A549 (cell line): ENCODE measurements around the gene KDF1. TPM values are rescaled to one million over a fixed set of nuclear protein-coding genes. Genes with fewer than 3 reads are reported as not detected.

Source experiments
- ATAC-seq, 2 experiments: fragments of 200-7000 bp in 1 of 2; fragments of >200 bp in 1 of 2; cut with Nextera tagmentation in 1 of 2; cut with Tn5 transposase in 1 of 2; 3 replicates each; pipeline versions ENCODE4 v1.8.0 to v1.9.1; 2018 to 2020; ENCODE audit warnings: mild to moderate bottlenecking in 1 of 2, moderate library complexity in 1 of 2
- CTCF ChIA-PET: fragments of 300-600 bp; sonication (Branson Sonifier 250); formaldehyde crosslinking; extraction: SDS; loops from one replicate; lab custom pipeline; 2021; ENCODE audit warnings: antibody characterized with exemption, inconsistent platforms; lab: Yijun Ruan, JAX
- POLR2A ChIA-PET: fragments of 350-600 bp; formaldehyde crosslinking; extraction: SDS; loops from one replicate; lab custom pipeline; 2021; ENCODE audit warnings: antibody characterized with exemption, inconsistent platforms; lab: Yijun Ruan, JAX
- DNase-seq, 2 experiments: peaks; one replicate each; pipeline versions ENCODE4 v3.0.0 to v3.0.0-alpha.2; 2011 to 2016; ENCODE audit warnings: low read depth in 1 of 2, low spot score in 1 of 2
- FAIRE-seq: peaks from 2 replicates; lab custom pipeline; 2011; peaks lifted over from hg19 to GRCh38; lab: Jason Lieb, UNC
- H3K27ac ChIP-seq, 2 experiments: fragments of >200 bp; sonication (Bioruptor Twin); formaldehyde crosslinking; 3 replicates each; pipeline ENCODE4 v1.5.1; 2016 to 2017
- H3K4me1 ChIP-seq: fragments of >200 bp; sonication (Bioruptor Twin); formaldehyde crosslinking; 3 replicates; pipeline ENCODE4 v1.6.1; 2016
- H3K4me2 ChIP-seq: fragments of >200 bp; sonication (Bioruptor Twin); formaldehyde crosslinking; 3 replicates; pipeline ENCODE4 v1.6.1; 2016
- H3K4me3 ChIP-seq: fragments of >200 bp; sonication (Bioruptor Twin); formaldehyde crosslinking; 3 replicates; pipeline ENCODE4 v1.5.1; 2016
- H3K9me3 ChIP-seq: fragments of >200 bp; sonication (Bioruptor Twin); formaldehyde crosslinking; 3 replicates; pipeline ENCODE4 v1.6.1; 2016
- BHLHE40 ChIP-seq: IDR thresholded peaks from 2 replicates; pipeline ENCODE4 v1.6.1; 2012; ENCODE audit warnings: low read depth, low read length, inconsistent platforms
- CEBPB ChIP-seq, 2 experiments: fragments of >200 bp in 1 of 2; sonication (Bioruptor Twin) in 1 of 2; formaldehyde crosslinking in 1 of 2; IDR thresholded peaks; 2 replicates each; pipeline ENCODE4 v1.6.1; 2012 to 2016
- CTCF ChIP-seq: fragments of >200 bp; sonication (Bioruptor Twin); formaldehyde crosslinking; IDR thresholded peaks from 3 replicates; pipeline ENCODE4 v1.5.1; 2016
- FOSB ChIP-seq: fragments of 250-450 bp; sonication (Bioruptor Pico); IDR thresholded peaks from 2 replicates; pipeline ENCODE4 v1.5.0; 2020; ENCODE audit warnings: mild to moderate bottlenecking, moderate library complexity
- HOXA7 ChIP-seq: fragments of 250-450 bp; sonication (Bioruptor Pico); IDR thresholded peaks from 2 replicates; pipeline ENCODE4 v1.5.0; 2020; ENCODE audit warnings: mild to moderate bottlenecking, moderate library complexity
- MAFK ChIP-seq: fragments of 450-650 bp; IDR thresholded peaks from 2 replicates; pipeline ENCODE4 v1.6.1; 2014; ENCODE audit not compliant: partially characterized antibody
- MAX ChIP-seq: IDR thresholded peaks from 2 replicates; pipeline ENCODE4 v1.6.1; 2012
- PBX3 ChIP-seq: IDR thresholded peaks from 2 replicates; pipeline ENCODE4 v1.6.1; 2012
- PHF8 ChIP-seq: fragments of 200-600 bp; sonication (generic); IDR thresholded peaks from 2 replicates; pipeline ENCODE4 v1.6.1; 2016; ENCODE audit warnings: low read depth, mild to moderate bottlenecking, antibody characterized with exemption, moderate library complexity, borderline replicate concordance
- POLR2A ChIP-seq: IDR thresholded peaks from 2 replicates; pipeline ENCODE4 v1.6.1; 2012; ENCODE audit warnings: mild to moderate bottlenecking, low read length
- RAD21 ChIP-seq, 2 experiments: fragments of >200 bp in 1 of 2; sonication (Bioruptor Twin) in 1 of 2; formaldehyde crosslinking in 1 of 2; IDR thresholded peaks in 1 of 2; conservative IDR thresholded peaks in 1 of 2; 2 replicates in 1 of 2; 3 replicates in 1 of 2; pipeline ENCODE4 v1.6.1; 2012 to 2018; ENCODE audit warnings: inconsistent platforms in 1 of 2
- REST ChIP-seq: fragments of 200-600 bp; sonication (generic); IDR thresholded peaks from 2 replicates; pipeline ENCODE4 v1.6.1; 2016; ENCODE audit warnings: antibody characterized with exemption, mild to moderate bottlenecking, moderate library complexity
- SMC3 ChIP-seq: fragments of >200 bp; sonication (Bioruptor Twin); formaldehyde crosslinking; IDR thresholded peaks from 3 replicates; pipeline ENCODE4 v1.6.1; 2018; ENCODE audit warnings: inconsistent platforms
- TP53 ChIP-seq: fragments of 250-450 bp; sonication (Bioruptor Pico); IDR thresholded peaks from 2 replicates; pipeline ENCODE4 v1.5.0; 2021; ENCODE audit warnings: mild to moderate bottlenecking, moderate library complexity
- WGBS: methylation state at CpG from one replicate; pipeline ENCODE4 v1.1.6; 2017; ENCODE audit errors: missing lambda C conversion rate; 5-methylcytosine and 5-hydroxymethylcytosine counted together
- polyA plus RNA-seq, 4 experiments: library from polyadenylated mRNA; depleted of rRNA in 3 of 4; stranded (reverse); fragments of >200 nt; fragmentation: RNase III in 1 of 4; extraction: RNeasy Plus Mini Kit Qiagen cat#74134 plus additional on column Dnase treatment in 1 of 4; gene quantifications; 2 replicates in 3 of 4; 3 replicates in 1 of 4; pipeline ENCODE4 v1.2.3, GENCODE V29; 2011 to 2017

KDF1 gene
- polyA plus RNA-seq, 2 of the 4 experiments (the other 2 are of a cell fraction), result not detected

GRCh38 chr1:27005648-27006496, 45.6 kb upstream of the KDF1 start:
- peak overlapping the region in 1 of 2 experiments; percentile 67; a peak in 3 of 6 replicates for H3K27ac ChIP-seq
- DNase-seq, result peak in 1 of 2 experiments; percentile 53
- 90% methylated on average over 34 of the region's 48 CpGs for WGBS

GRCh38 chr1:27005166-27005530, 44.9 kb upstream of the KDF1 start:
- CTCF ChIA-PET, result interaction anchor here (1.1 to 2.0 kb wide), 3 partner anchors 36 to 40 kb away, joined by 3 to 9 read pairs (median 4); no protein-coding TSS in a partner anchor
- peaks cover 68% of the 10 kb centered on the region for H3K4me1 ChIP-seq
- TF ChIP-seq CTCF (no peak), POLR2A (0 out of 2 replicates have a peak, but pooled peaks have one; percentile 3)
- TF ChIP-seq, all 56 proteins: peak for 1
- H3K4me2 ChIP-seq, result no peak overlapping the region
- H3K27ac ChIP-seq, result peak overlapping the region in 1 of 2 experiments; percentile 67; a peak in 3 of 6 replicates
- DNase-seq (peak in 1 of 2 experiments; percentile 25), FAIRE-seq (no peak), ATAC-seq (peak in 1 of 2 experiments; percentile 0; a peak in 2 of 6 replicates)
- 100% methylated on average over 1 of the region's 3 CpGs for WGBS
- no peak overlapping the region for H3K4me3 ChIP-seq
- no peaks in the 10 kb centered on the region for H3K9me3 ChIP-seq
- POLR2A ChIA-PET, result interaction anchor here (1.0 kb wide), 1 partner anchor 12 kb away, joined by 3 read pairs; the partner anchor contains the start of gene TRNP1

More at GRCh38 chr1:27005648-27006496, 45.6 kb upstream of the KDF1 start:
- no peak overlapping the region for H3K4me2 ChIP-seq
- H3K4me3 ChIP-seq, result no peak overlapping the region
- TF ChIP-seq PHF8 (no peak), FOSB (CRISPR knock-in tag) (peak; percentile 57), MAX (0 out of 2 replicates have a peak, but pooled peaks have one; percentile 12), MAFK (no peak), POLR2A (peak; percentile 23; the same call in 1 of the 2 replicates), SMC3 (no peak), TP53 (CRISPR knock-in tag) (0 out of 2 replicates have a peak, but pooled peaks have one; percentile 13), CEBPB (IDR thresholded peaks at IDR 0.05) (peak in 1 of 2 experiments; percentile 48; a peak in 1 of 4 replicates), REST (peak; percentile 21; the same call in 1 of the 2 replicates), HOXA7 (CRISPR knock-in tag) (0 out of 2 replicates have a peak, but pooled peaks have one; percentile 8), PBX3 (0 out of 2 replicates have a peak, but pooled peaks have one; percentile 40), BHLHE40 (no peak), RAD21 (conservative IDR thresholded peaks at IDR 0.05 in 1 of 2, IDR thresholded peaks at IDR 0.05 in 1 of 2) (no peak)
- ChIA-PET POLR2A (interaction anchor here (0.6 to 1.0 kb wide), 2 partner anchors 12 to 196 kb away, joined by 3 read pairs; partner anchors contain the start of gene TRNP1), CTCF (interaction anchor here (1.1 to 9.1 kb wide), 5 partner anchors 9 to 39 kb away, joined by 3 to 51 read pairs (median 9); no protein-coding TSS in a partner anchor)
- FAIRE-seq (no peak), ATAC-seq (peak in 1 of 2 experiments; percentile 12; a peak in 3 of 6 replicates)
- H3K9me3 ChIP-seq, result no peaks in the 10 kb centered on the region
- H3K4me1 ChIP-seq, result peaks cover 68% of the 10 kb centered on the region
